Right cardiac atrium (tissue), 5 donors: Measurements from ENCODE around the gene TBL1X. TPM values are rescaled to one million over a fixed set of nuclear protein-coding genes. Genes with fewer than 3 reads are reported as not detected.

Experiments used
- ATAC-seq, 2 donors: fragments of 200-7000 bp; cut with Tn5 transposase; one replicate each; pipeline versions ENCODE4 v1.8.0 to v1.9.1; 2020; ENCODE audit warnings: moderate library complexity in 2 of 2, mild to moderate bottlenecking in 1 of 2
- DNase-seq, 3 donors: peaks; one replicate each; pipeline ENCODE4 v3.0.0-alpha.2; 2020
- H3K27ac ChIP-seq: one replicate; pipeline ENCODE4 v1.5.1; 2013; ENCODE audit warnings: mild to moderate bottlenecking, low read length, control low read depth, moderate library complexity
- H3K27me3 ChIP-seq: one replicate; pipeline ENCODE4 v1.6.1; 2013; ENCODE audit not compliant: control insufficient read depth, insufficient read depth
- H3K4me1 ChIP-seq: one replicate; pipeline ENCODE4 v1.6.1; 2013; ENCODE audit warnings: low read length; ENCODE audit not compliant: control insufficient read depth, insufficient read depth
- H3K4me3 ChIP-seq: one replicate; pipeline ENCODE4 v1.5.1; 2013; ENCODE audit warnings: low read length, control low read depth
- H3K9me3 ChIP-seq: one replicate; pipeline ENCODE4 v1.6.1; 2013; ENCODE audit warnings: low read length; ENCODE audit not compliant: control insufficient read depth
- WGBS: extraction: QIAGEN DNeasy Blood & Tissue Kit; methylation state at CpG from one replicate; pipeline ENCODE4 v1.1.7; 2013; 5-methylcytosine and 5-hydroxymethylcytosine counted together
- intact Hi-C, 4 donors: fragments of 100-400 bp; cut with DNase I; formaldehyde crosslinking; loops; one replicate each; pipeline versions ENCODE4 v1.11.0 to v1.14.0; 2022 to 2023
- polyA plus RNA-seq: library from polyadenylated mRNA; stranded (reverse); fragments of 200-250 nt; gene quantifications from one replicate; pipeline ENCODE4 v1.2.3, GENCODE V29; 2013
- total RNA-seq, 4 donors: library from RNA; stranded (reverse); fragmentation: NEBNext Ultra II Directional; extraction: Animal tissue kit (Norgen Biotek cat#: 25700); gene quantifications; one replicate each; pipeline ENCODE4 v1.2.1, GENCODE V29; 2021
- donor health status: healthy with polysubstance abuse.
- donor health status: DM: no; HTN: yes; CAD: no.
- donor health status: DM: no; HTN: no; CAD: no.
- donor health status: DM: no; HTN: yes; CAD: no; lungs with severe emphysema.
- donor health status: DM: yes; HTN: yes; CAD: no.

The TBL1X gene
- total and polyA plus RNA-seq, 5 donors = 5.1 to 16.3 (median 13.4) TPM

GRCh38 chrX:9476810-9477575 is 12.1 kb downstream of the TBL1X start:
- 46% methylated on average over 3 of the region's 3 CpGs for WGBS
- Histone ChIP-seq H3K4me3 (no peak overlapping the region), H3K27ac (no peak overlapping the region), H3K9me3 (no peaks in the 10 kb centered on the region), H3K27me3 (no peaks in the 10 kb centered on the region), H3K4me1 (no peaks in the 10 kb centered on the region)
- intact Hi-C loops = no loop called here
- ATAC-seq (no peak), DNase-seq (no peak)

- H3K27me3 ChIP-seq = no peaks in the 10 kb centered on the region
- no peak for ATAC-seq
- no peaks in the 10 kb centered on the region for H3K9me3 ChIP-seq
- 84% methylated on average over 2 of the region's 2 CpGs for WGBS
- H3K27ac ChIP-seq = no peak overlapping the region
- no peaks in the 10 kb centered on the region for H3K4me1 ChIP-seq
- intact Hi-C loops = no loop called here
- no peak overlapping the region for H3K4me3 ChIP-seq
- no peak for DNase-seq
Observed at GRCh38 chrX:9482408-9482807, 17.6 kb downstream of the TBL1X start.

- no peak overlapping the region for H3K27ac ChIP-seq
- no peaks in the 10 kb centered on the region for H3K4me1 ChIP-seq
- no peaks in the 10 kb centered on the region for H3K9me3 ChIP-seq
- H3K27me3 ChIP-seq = no peaks in the 10 kb centered on the region
- intact Hi-C loops = no loop called here
- 83% methylated on average over 3 of the region's 3 CpGs for WGBS
- no peak overlapping the region for H3K4me3 ChIP-seq
- ATAC-seq = no peak
- no peak for DNase-seq
Observed at GRCh38 chrX:9482837-9483236, 18.0 kb downstream of the TBL1X start.

- Histone ChIP-seq H3K4me1 (no peaks in the 10 kb centered on the region), H3K27ac (no peak overlapping the region), H3K27me3 (no peaks in the 10 kb centered on the region), H3K9me3 (no peaks in the 10 kb centered on the region), H3K4me3 (no peak overlapping the region)
- DNase-seq (no peak), ATAC-seq (no peak)
- intact Hi-C loops = no loop called here
- 88% methylated on average over 6 of the region's 6 CpGs for WGBS
Observed at GRCh38 chrX:9483376-9483775, 18.5 kb downstream of the TBL1X start.

- Histone ChIP-seq H3K4me1 (no peaks in the 10 kb centered on the region), H3K27ac (no peak overlapping the region), H3K9me3 (no peaks in the 10 kb centered on the region), H3K4me3 (no peak overlapping the region), H3K27me3 (no peaks in the 10 kb centered on the region)
- intact Hi-C loops = no loop called here
- DNase-seq (no peak), ATAC-seq (no peak)
- 75% methylated on average over 3 of the region's 3 CpGs for WGBS
Observed at GRCh38 chrX:9486786-9487387, 22.0 kb downstream of the TBL1X start.

GRCh38 chrX:9488586-9488985 is 23.7 kb downstream of the TBL1X start:
- Histone ChIP-seq H3K9me3 (no peaks in the 10 kb centered on the region), H3K27ac (no peak overlapping the region), H3K4me3 (no peak overlapping the region), H3K4me1 (peaks cover 2% of the 10 kb centered on the region), H3K27me3 (no peaks in the 10 kb centered on the region)
- intact Hi-C loops = no loop called here
- no peak for DNase-seq
- no peak for ATAC-seq
- WGBS = 70% methylated on average over 4 of the region's 4 CpGs

- 0% methylated on average over 1 of the region's 1 CpG for WGBS
- no peak overlapping the region for H3K27ac ChIP-seq
- H3K4me3 ChIP-seq = no peak overlapping the region
- ATAC-seq (no peak), DNase-seq (no peak)
- no peaks in the 10 kb centered on the region for H3K9me3 ChIP-seq
- intact Hi-C loops = no loop called here
- no peaks in the 10 kb centered on the region for H3K27me3 ChIP-seq
- H3K4me1 ChIP-seq = peaks cover 2% of the 10 kb centered on the region
Observed at GRCh38 chrX:9489234-9489633, 24.4 kb downstream of the TBL1X start.

- H3K27ac ChIP-seq = no peak overlapping the region
- H3K9me3 ChIP-seq = no peaks in the 10 kb centered on the region
- DNase-seq (no peak), ATAC-seq (no peak)
- H3K27me3 ChIP-seq = no peaks in the 10 kb centered on the region
- H3K4me3 ChIP-seq = no peak overlapping the region
- intact Hi-C loops = no loop called here
- H3K4me1 ChIP-seq = peaks cover 2% of the 10 kb centered on the region
- 52% methylated on average over 2 of the region's 2 CpGs for WGBS
Observed at GRCh38 chrX:9492901-9493300, 28.0 kb downstream of the TBL1X start.

GRCh38 chrX:9493936-9494335 is 29.1 kb downstream of the TBL1X start:
- ATAC-seq (no peak), DNase-seq (no peak)
- Histone ChIP-seq H3K4me1 (peaks cover 4% of the 10 kb centered on the region), H3K9me3 (no peaks in the 10 kb centered on the region), H3K27me3 (no peaks in the 10 kb centered on the region), H3K4me3 (no peak overlapping the region), H3K27ac (no peak overlapping the region)
- WGBS = 96% methylated on average over 5 of the region's 5 CpGs
- intact Hi-C loops = no loop called here

GRCh38 chrX:9494771-9495170 is 29.9 kb downstream of the TBL1X start:
- H3K27ac ChIP-seq = no peak overlapping the region
- 55% methylated on average over 6 of the region's 6 CpGs for WGBS
- H3K4me1 ChIP-seq = peaks cover 4% of the 10 kb centered on the region
- no peaks in the 10 kb centered on the region for H3K27me3 ChIP-seq
- H3K9me3 ChIP-seq = no peaks in the 10 kb centered on the region
- H3K4me3 ChIP-seq = no peak overlapping the region
- ATAC-seq = no peak
- intact Hi-C loops = no loop called here
- DNase-seq = no peak

- Histone ChIP-seq H3K4me1 (peaks cover 4% of the 10 kb centered on the region), H3K9me3 (no peaks in the 10 kb centered on the region), H3K27me3 (no peaks in the 10 kb centered on the region), H3K27ac (no peak overlapping the region), H3K4me3 (no peak overlapping the region)
- WGBS = 98% methylated on average over 10 of the region's 10 CpGs
- DNase-seq = no peak
- no peak for ATAC-seq
- intact Hi-C loops = no loop called here
Observed at GRCh38 chrX:9495496-9495895, 30.6 kb downstream of the TBL1X start.
